Measurements from ENCODE around the gene SLC35A3.
"Not testable (repeated sequence)": the region's sequence is repeated elsewhere in the genome, so short reads cannot be mapped to it uniquely, and the experiment has no call there.

The SLC35A3 gene

GRCh38 chr1:100045206-100045605 is 75.4 kb downstream of the SLC35A3 start:
- peaks cover 0 to 28% (median 12%) of the 10 kb centered on the region in 4 donors for H3K4me1 ChIP-seq
- no peaks in the 10 kb centered on the region for H3K36me3 ChIP-seq
- TF ChIP-seq, protein P1, sequence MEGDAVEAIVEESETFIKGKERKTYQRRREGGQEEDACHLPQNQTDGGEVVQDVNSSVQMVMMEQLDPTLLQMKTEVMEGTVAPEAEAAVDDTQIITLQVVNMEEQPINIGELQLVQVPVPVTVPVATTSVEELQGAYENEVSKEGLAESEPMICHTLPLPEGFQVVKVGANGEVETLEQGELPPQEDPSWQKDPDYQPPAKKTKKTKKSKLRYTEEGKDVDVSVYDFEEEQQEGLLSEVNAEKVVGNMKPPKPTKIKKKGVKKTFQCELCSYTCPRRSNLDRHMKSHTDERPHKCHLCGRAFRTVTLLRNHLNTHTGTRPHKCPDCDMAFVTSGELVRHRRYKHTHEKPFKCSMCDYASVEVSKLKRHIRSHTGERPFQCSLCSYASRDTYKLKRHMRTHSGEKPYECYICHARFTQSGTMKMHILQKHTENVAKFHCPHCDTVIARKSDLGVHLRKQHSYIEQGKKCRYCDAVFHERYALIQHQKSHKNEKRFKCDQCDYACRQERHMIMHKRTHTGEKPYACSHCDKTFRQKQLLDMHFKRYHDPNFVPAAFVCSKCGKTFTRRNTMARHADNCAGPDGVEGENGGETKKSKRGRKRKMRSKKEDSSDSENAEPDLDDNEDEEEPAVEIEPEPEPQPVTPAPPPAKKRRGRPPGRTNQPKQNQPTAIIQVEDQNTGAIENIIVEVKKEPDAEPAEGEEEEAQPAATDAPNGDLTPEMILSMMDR (IDR thresholded peaks at IDR 0.05) = no peak
- peaks cover 0 to 4% (median 0%) of the 10 kb centered on the region in 3 donors for H3K9me3 ChIP-seq
- H3K4me3 ChIP-seq = no peak overlapping the region
- intact Hi-C loops (cut with DNase I; ENCODE audit: low total_unique reads) = no loop called here
- no peaks in the 10 kb centered on the region for H3K27me3 ChIP-seq
- H3K27ac ChIP-seq = no peak overlapping the region
- no peak for DNase-seq

- DNase-seq; H3K27ac ChIP-seq; H3K4me1 ChIP-seq; H3K27me3 ChIP-seq; H3K4me3 ChIP-seq; H3K36me3 ChIP-seq; intact Hi-C loops (cut with DNase I; ENCODE audit: low total_unique reads); H3K9me3 ChIP-seq: not testable (repeated sequence)
These were observed 77.5 kb downstream of the SLC35A3 start for GRCh38 chr1:100047235-100047708.

- H3K27ac ChIP-seq = no peak overlapping the region
These were observed 80.3 kb downstream of the SLC35A3 start for GRCh38 chr1:100050139-100050538.

GRCh38 chr1:100051401-100051800 is 81.6 kb downstream of the SLC35A3 start:
- H3K27ac ChIP-seq = no peak overlapping the region
- H3K4me1 ChIP-seq = peaks cover 0 to 4% (median 2%) of the 10 kb centered on the region in 4 donors
- peaks cover 0 to 11% (median 0%) of the 10 kb centered on the region in 3 donors for H3K36me3 ChIP-seq
- no peak for DNase-seq
- TF ChIP-seq, protein P1 (IDR thresholded peaks at IDR 0.05) = no peak
- H3K4me3 ChIP-seq = no peak overlapping the region
- no peaks in the 10 kb centered on the region for H3K9me3 ChIP-seq
- H3K27me3 ChIP-seq = no peaks in the 10 kb centered on the region
- intact Hi-C loops (cut with DNase I; ENCODE audit: low total_unique reads) = no loop called here

More at GRCh38 chr1:100050139-100050538, 80.3 kb downstream of the SLC35A3 start:
- Histone ChIP-seq H3K4me3 (no peak overlapping the region), H3K36me3 (peaks cover 0 to 11% (median 0%) of the 10 kb centered on the region in 3 donors), H3K9me3 (peaks cover 0 to 2% (median 0%) of the 10 kb centered on the region in 3 donors), H3K4me1 (peaks cover 0 to 4% (median 2%) of the 10 kb centered on the region in 4 donors), H3K27me3 (no peaks in the 10 kb centered on the region)
- intact Hi-C loops (cut with DNase I; ENCODE audit: low total_unique reads) = no loop called here
- DNase-seq = no peak
- TF ChIP-seq, protein P1 (IDR thresholded peaks at IDR 0.05) = no peak

GRCh38 chr1:100051893-100052292 is 82.1 kb downstream of the SLC35A3 start:
- DNase-seq = no peak
- no peaks in the 10 kb centered on the region for H3K27me3 ChIP-seq
- no peak overlapping the region for H3K4me3 ChIP-seq
- no peaks in the 10 kb centered on the region for H3K9me3 ChIP-seq
- no peak overlapping the region for H3K27ac ChIP-seq
- TF ChIP-seq, protein P1 (IDR thresholded peaks at IDR 0.05) = no peak
- peaks cover 0 to 4% (median 2%) of the 10 kb centered on the region in 4 donors for H3K4me1 ChIP-seq
- H3K36me3 ChIP-seq = peaks cover 0 to 11% (median 0%) of the 10 kb centered on the region in 3 donors
- intact Hi-C loops (cut with DNase I; ENCODE audit: low total_unique reads) = no loop called here

DNA sequence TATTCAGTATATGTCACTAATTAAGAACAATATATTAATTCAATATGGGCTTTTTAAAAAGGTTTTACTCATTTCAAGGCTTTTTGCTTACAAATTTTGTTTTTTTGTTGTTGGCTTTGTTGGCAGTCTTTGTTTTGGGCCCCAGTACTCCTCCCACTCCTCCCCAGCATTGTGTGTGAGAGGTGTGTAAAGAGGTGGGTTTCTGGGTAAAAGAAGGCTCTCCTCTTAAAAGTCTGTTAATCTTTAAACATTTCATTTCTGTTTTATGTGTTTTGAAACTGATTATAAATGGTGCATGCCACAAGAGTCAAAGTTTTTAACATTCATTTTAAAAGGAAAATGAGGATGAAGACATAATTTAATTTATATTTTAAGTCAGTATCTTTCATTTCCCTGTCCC is 83.3 kb downstream of the SLC35A3 start:
- intact Hi-C loops (cut with DNase I; ENCODE audit: low total_unique reads) = no loop called here
- peaks cover 0 to 3% (median 1%) of the 10 kb centered on the region in 4 donors for H3K4me1 ChIP-seq
- H3K9me3 ChIP-seq = no peaks in the 10 kb centered on the region
- no peak overlapping the region for H3K4me3 ChIP-seq
- TF ChIP-seq, protein P1 (IDR thresholded peaks at IDR 0.05) = no peak
- no peak overlapping the region for H3K27ac ChIP-seq
- DNase-seq = no peak
- H3K36me3 ChIP-seq = peaks cover 0 to 17% (median 0%) of the 10 kb centered on the region in 3 donors
- no peaks in the 10 kb centered on the region for H3K27me3 ChIP-seq

All from tibial artery (tissue), 4 donors.